PFSK-1 (cell line): Measurements from ENCODE around the gene STK11.

Source experiments
- FOXP2 ChIP-seq: optimal IDR thresholded peaks from 2 replicates; pipeline ENCODE3; 2011; ENCODE audit warnings: borderline replicate concordance, control low read depth, inconsistent platforms; ENCODE audit not compliant: insufficient read depth; ENCODE audit errors: extremely low read length, extremely low read depth
- REST ChIP-seq, 2 experiments: IDR thresholded peaks; 2 replicates each; pipeline versions ENCODE4 v1.6.1 to v1.8.0; 2011 to 2012; ENCODE audit warnings: low read depth in 2 of 2, low read length in 2 of 2, control low read depth in 1 of 2, inconsistent platforms in 1 of 2, mild to moderate bottlenecking in 1 of 2, moderate library complexity in 1 of 2; ENCODE audit not compliant: insufficient read depth in 1 of 2
- SIN3A ChIP-seq: IDR thresholded peaks from 2 replicates; pipeline ENCODE4 v1.6.1; 2012; ENCODE audit warnings: mild to moderate bottlenecking, low read length, moderate library complexity, borderline replicate concordance; ENCODE audit not compliant: insufficient read depth
- TAF1 ChIP-seq: IDR thresholded peaks from 2 replicates; pipeline ENCODE4 v1.6.1; 2012; ENCODE audit warnings: low read length, control low read depth, borderline replicate concordance; ENCODE audit not compliant: insufficient read depth

- TF ChIP-seq FOXP2 (no peak), REST (IDR thresholded peaks at IDR 0.05; ENCODE audit: insufficient read depth in 1 of 2, low read depth in 2 of 2, low read length in 2 of 2) (no peak), TAF1 (no peak), SIN3A (no peak)
These were observed 23.5 kb upstream of the STK11 start for GRCh38 chr19:1182068-1182467.
